Prostate gland (tissue), 2 donors: Measurements from ENCODE around the gene SLC12A8.

Source experiments
- POLR2A ChIP-seq: fragments of 450-650 bp; IDR thresholded peaks from one replicate; pipeline ENCODE4 v1.6.1; 2016; ENCODE audit warnings: antibody characterized with exemption, mild to moderate bottlenecking
- TF ChIP-seq, protein P1 (sequence below), 4 experiments: fragments of 200-600 bp in 2 of 4; fragments of 450-650 bp in 2 of 4; sonication (generic) in 2 of 4; IDR thresholded peaks; 1 replicate in 3 of 4; 2 replicates in 1 of 4; pipeline ENCODE4 v1.5.1; 2016 to 2019; ENCODE audit warnings: antibody characterized with exemption in 4 of 4, mild to moderate bottlenecking in 2 of 4, moderate library complexity in 2 of 4

GRCh38 chr3:125067225-125067624, 145.3 kb downstream of the SLC12A8 start:
- TF ChIP-seq, protein P1, sequence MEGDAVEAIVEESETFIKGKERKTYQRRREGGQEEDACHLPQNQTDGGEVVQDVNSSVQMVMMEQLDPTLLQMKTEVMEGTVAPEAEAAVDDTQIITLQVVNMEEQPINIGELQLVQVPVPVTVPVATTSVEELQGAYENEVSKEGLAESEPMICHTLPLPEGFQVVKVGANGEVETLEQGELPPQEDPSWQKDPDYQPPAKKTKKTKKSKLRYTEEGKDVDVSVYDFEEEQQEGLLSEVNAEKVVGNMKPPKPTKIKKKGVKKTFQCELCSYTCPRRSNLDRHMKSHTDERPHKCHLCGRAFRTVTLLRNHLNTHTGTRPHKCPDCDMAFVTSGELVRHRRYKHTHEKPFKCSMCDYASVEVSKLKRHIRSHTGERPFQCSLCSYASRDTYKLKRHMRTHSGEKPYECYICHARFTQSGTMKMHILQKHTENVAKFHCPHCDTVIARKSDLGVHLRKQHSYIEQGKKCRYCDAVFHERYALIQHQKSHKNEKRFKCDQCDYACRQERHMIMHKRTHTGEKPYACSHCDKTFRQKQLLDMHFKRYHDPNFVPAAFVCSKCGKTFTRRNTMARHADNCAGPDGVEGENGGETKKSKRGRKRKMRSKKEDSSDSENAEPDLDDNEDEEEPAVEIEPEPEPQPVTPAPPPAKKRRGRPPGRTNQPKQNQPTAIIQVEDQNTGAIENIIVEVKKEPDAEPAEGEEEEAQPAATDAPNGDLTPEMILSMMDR (IDR thresholded peaks at IDR 0.05), result no peak
- no peak for TF ChIP-seq POLR2A
